ENCODE measurements around the gene ABLIM1.

DNA sequence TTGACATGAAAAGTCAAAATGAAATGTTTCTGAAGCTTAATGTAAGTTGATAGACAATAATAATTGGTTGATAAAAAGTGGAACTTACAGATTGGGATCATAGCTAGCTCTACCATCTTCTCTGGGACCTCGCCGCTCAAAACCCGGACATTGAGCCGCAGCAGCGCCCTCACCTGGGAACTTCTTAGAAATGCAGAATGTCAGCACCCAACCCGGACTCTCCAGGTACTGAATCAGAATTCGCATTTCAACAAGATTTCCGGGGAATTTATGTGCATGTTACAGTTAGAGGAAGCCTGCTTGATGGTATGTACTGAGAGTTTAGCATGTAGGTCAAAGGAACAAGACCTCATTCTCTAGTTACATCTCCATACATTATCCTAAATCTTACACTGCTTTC is 36.7 kb upstream of the ABLIM1 start:
- TF ChIP-seq, protein P1, sequence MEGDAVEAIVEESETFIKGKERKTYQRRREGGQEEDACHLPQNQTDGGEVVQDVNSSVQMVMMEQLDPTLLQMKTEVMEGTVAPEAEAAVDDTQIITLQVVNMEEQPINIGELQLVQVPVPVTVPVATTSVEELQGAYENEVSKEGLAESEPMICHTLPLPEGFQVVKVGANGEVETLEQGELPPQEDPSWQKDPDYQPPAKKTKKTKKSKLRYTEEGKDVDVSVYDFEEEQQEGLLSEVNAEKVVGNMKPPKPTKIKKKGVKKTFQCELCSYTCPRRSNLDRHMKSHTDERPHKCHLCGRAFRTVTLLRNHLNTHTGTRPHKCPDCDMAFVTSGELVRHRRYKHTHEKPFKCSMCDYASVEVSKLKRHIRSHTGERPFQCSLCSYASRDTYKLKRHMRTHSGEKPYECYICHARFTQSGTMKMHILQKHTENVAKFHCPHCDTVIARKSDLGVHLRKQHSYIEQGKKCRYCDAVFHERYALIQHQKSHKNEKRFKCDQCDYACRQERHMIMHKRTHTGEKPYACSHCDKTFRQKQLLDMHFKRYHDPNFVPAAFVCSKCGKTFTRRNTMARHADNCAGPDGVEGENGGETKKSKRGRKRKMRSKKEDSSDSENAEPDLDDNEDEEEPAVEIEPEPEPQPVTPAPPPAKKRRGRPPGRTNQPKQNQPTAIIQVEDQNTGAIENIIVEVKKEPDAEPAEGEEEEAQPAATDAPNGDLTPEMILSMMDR (IDR thresholded peaks at IDR 0.05) = peak in 3 of 4 experiments; percentile 8 to 38 (median 13)
- TF ChIP-seq EP300 (IDR thresholded peaks at IDR 0.05) (no peak), POLR2A (IDR thresholded peaks at IDR 0.05) (no peak)
